BE2C (cell line): ENCODE results near the gene PDK3.

Source experiments
- DNase-seq: peaks from one replicate; pipeline ENCODE4 v3.0.0-alpha.2; 2020
- H3K27me3 ChIP-seq: fragments of 250-450 bp; sonication (Bioruptor Pico); 2 replicates; pipeline ENCODE4 v1.5.1; 2020; ENCODE audit warnings: mild to moderate bottlenecking
- H3K36me3 ChIP-seq: fragments of 250-450 bp; sonication (Bioruptor Pico); 2 replicates; pipeline ENCODE4 v1.5.1; 2020; ENCODE audit warnings: mild to moderate bottlenecking
- H3K4me1 ChIP-seq: fragments of 250-450 bp; sonication (Bioruptor Pico); 2 replicates; pipeline ENCODE4 v1.5.1; 2020
- H3K4me3 ChIP-seq: 2 replicates; pipeline ENCODE4 v1.5.1; 2011; ENCODE audit warnings: low read depth, low read length
- H3K9me3 ChIP-seq: fragments of 250-450 bp; sonication (Bioruptor Pico); 2 replicates; pipeline ENCODE4 v1.5.1; 2020
- TF ChIP-seq, protein P1 (sequence below): IDR thresholded peaks from 2 replicates; pipeline ENCODE4 v1.5.1; 2012; ENCODE audit warnings: mild to moderate bottlenecking, low read depth, low read length

Gene PDK3

GRCh38 chrX:24494647-24495075 is 29.6 kb downstream of the PDK3 start:
- no peaks in the 10 kb centered on the region for H3K9me3 ChIP-seq
- H3K4me3 ChIP-seq: no peak overlapping the region
- no peaks in the 10 kb centered on the region for H3K36me3 ChIP-seq
- TF ChIP-seq, protein P1, sequence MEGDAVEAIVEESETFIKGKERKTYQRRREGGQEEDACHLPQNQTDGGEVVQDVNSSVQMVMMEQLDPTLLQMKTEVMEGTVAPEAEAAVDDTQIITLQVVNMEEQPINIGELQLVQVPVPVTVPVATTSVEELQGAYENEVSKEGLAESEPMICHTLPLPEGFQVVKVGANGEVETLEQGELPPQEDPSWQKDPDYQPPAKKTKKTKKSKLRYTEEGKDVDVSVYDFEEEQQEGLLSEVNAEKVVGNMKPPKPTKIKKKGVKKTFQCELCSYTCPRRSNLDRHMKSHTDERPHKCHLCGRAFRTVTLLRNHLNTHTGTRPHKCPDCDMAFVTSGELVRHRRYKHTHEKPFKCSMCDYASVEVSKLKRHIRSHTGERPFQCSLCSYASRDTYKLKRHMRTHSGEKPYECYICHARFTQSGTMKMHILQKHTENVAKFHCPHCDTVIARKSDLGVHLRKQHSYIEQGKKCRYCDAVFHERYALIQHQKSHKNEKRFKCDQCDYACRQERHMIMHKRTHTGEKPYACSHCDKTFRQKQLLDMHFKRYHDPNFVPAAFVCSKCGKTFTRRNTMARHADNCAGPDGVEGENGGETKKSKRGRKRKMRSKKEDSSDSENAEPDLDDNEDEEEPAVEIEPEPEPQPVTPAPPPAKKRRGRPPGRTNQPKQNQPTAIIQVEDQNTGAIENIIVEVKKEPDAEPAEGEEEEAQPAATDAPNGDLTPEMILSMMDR: no peak
- DNase-seq: peak; percentile 4
- no peaks in the 10 kb centered on the region for H3K27me3 ChIP-seq
- H3K4me1 ChIP-seq: no peaks in the 10 kb centered on the region; the same call in 1 of the 2 replicates

GRCh38 chrX:24495700-24496099 is 30.6 kb downstream of the PDK3 start:
- Histone ChIP-seq H3K4me1 (no peaks in the 10 kb centered on the region; the same call in 1 of the 2 replicates), H3K36me3 (no peaks in the 10 kb centered on the region), H3K27me3 (no peaks in the 10 kb centered on the region), H3K9me3 (no peaks in the 10 kb centered on the region), H3K4me3 (no peak overlapping the region)
- DNase-seq: no peak
- TF ChIP-seq, protein P1: no peak

- TF ChIP-seq, protein P1: peak; percentile 53
- Histone ChIP-seq H3K36me3 (no peaks in the 10 kb centered on the region), H3K4me1 (no peaks in the 10 kb centered on the region; the same call in 1 of the 2 replicates), H3K9me3 (no peaks in the 10 kb centered on the region), H3K27me3 (no peaks in the 10 kb centered on the region), H3K4me3 (no peak overlapping the region)
- peak; percentile 16 for DNase-seq
Measured at GRCh38 chrX:24498181-24498580, 33.1 kb downstream of the PDK3 start.

DNA sequence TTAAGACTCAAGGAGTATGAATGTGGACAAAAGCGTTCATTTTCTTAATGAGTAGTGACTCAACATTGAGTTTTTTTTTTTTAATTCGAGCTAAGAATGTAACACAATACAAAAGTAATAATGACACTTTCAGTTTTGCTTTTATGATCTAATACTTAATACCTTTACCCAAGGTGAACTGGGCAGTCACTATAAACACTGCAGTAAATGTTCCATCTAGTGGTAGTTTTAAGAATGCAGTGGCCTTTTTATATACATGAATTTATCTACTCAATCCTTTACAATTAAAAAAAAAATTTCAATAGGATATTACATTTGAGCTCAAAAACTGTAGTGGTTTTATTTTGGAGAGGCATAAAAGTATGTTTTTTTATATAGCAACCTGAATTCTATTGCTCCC is 33.9 kb downstream of the PDK3 start:
- Histone ChIP-seq H3K9me3 (no peaks in the 10 kb centered on the region), H3K4me1 (no peaks in the 10 kb centered on the region; the same call in 1 of the 2 replicates), H3K27me3 (no peaks in the 10 kb centered on the region), H3K4me3 (no peak overlapping the region), H3K36me3 (no peaks in the 10 kb centered on the region)
- DNase-seq: no peak
- TF ChIP-seq, protein P1: peak; percentile 46; the same call in 1 of the 2 replicates

DNA sequence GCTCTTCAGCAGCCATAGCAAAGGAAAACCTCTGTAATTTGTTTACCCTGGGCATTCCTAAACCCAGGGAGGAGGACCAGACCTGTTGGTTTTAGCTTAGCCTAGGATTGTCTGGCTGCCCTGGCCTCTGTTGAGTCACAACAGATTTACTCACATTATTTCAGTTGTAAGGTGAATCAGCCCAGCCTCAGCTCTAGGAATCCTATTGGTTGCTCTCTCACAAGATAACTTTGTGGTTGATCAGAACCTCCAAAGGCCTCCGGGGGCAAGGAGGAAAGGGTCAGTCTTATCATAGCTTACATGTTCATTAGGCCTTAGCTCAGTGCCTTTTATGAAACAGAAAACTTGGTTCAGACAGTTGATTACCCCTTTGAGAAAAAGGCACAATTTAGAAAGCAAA is 41.0 kb downstream of the PDK3 start:
- H3K36me3 ChIP-seq: no peaks in the 10 kb centered on the region
- no peaks in the 10 kb centered on the region for H3K9me3 ChIP-seq
- H3K4me3 ChIP-seq: no peak overlapping the region
- TF ChIP-seq, protein P1: no peak
- no peaks in the 10 kb centered on the region for H3K4me1 ChIP-seq
- no peak for DNase-seq
- H3K27me3 ChIP-seq: no peaks in the 10 kb centered on the region

DNA sequence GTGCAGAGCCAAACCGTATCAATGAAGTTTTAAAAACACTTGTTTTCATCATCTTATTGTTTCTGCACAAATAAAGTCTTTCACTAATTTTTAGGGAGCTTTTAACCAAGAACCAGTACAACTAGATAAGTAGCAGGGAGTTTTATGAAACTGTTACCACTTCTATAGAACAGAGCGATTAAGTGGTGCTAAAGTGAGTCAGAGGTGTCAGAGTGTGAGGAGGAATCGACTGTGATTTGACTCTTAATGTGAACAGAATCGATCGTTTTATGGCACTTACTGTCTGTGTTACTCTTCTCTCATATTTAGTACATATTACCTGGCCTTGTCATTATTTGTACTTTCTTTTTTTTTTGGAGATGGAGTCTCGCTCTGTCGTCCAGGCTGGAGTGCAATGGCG is 43.3 kb downstream of the PDK3 start:
- TF ChIP-seq, protein P1: no peak
- no peak overlapping the region for H3K4me3 ChIP-seq
- no peaks in the 10 kb centered on the region for H3K4me1 ChIP-seq
- no peaks in the 10 kb centered on the region for H3K27me3 ChIP-seq
- DNase-seq: no peak
- H3K36me3 ChIP-seq: no peaks in the 10 kb centered on the region
- no peaks in the 10 kb centered on the region for H3K9me3 ChIP-seq
